PC-9 (cell line): ENCODE results near the gene INSYN1. TPM values are rescaled to one million over a fixed set of nuclear protein-coding genes. Genes with fewer than 3 reads are reported as not detected.

ENCODE experiments used
- BruUV-seq: library from RNA; stranded (reverse); fragments of 400-500 nt; replicated peaks from 2 replicates; lab custom pipeline; 2021; lab: Mats Ljungman, UMichigan
- CTCF ChIA-PET: fragments of 300-600 bp; sonication (Branson Sonifier 250); formaldehyde crosslinking; loops from one replicate; lab custom pipeline; 2022; ENCODE audit warnings: antibody characterized with exemption; lab: Charles Lee
- POLR2A ChIA-PET: fragments of 300-600 bp; sonication (Branson Sonifier 250); formaldehyde crosslinking; loops from one replicate; lab custom pipeline; 2022; ENCODE audit warnings: antibody characterized with exemption; ENCODE audit not compliant: unreplicated experiment; lab: Charles Lee
- DNase-seq, 2 experiments: peaks; one replicate each; pipeline versions ENCODE4 v3.0.0 to v3.0.0-alpha.2; 2015 to 2022; ENCODE audit warnings: mixed read lengths in 1 of 2
- H2AFZ ChIP-seq: fragments of 200-600 bp; sonication (generic); 2 replicates; pipeline ENCODE4 v1.8.1; 2017; ENCODE audit warnings: antibody characterized with exemption
- H3F3A ChIP-seq: fragments of 200-600 bp; sonication (generic); 2 replicates; pipeline ENCODE4 v1.8.1; 2017; ENCODE audit warnings: antibody characterized with exemption, mild to moderate bottlenecking, low read depth; ENCODE audit not compliant: insufficient read depth
- H3K27ac ChIP-seq: fragments of 200-600 bp; sonication (generic); 2 replicates; pipeline ENCODE4 v1.6.1; 2016; ENCODE audit warnings: mixed run types
- H3K27me3 ChIP-seq: fragments of 200-600 bp; sonication (generic); 2 replicates; pipeline ENCODE4 v1.6.1; 2016; ENCODE audit warnings: low read depth, mixed run types; ENCODE audit not compliant: insufficient read depth
- H3K36me3 ChIP-seq: fragments of 200-600 bp; sonication (generic); 2 replicates; pipeline ENCODE4 v1.6.1; 2016; ENCODE audit warnings: low read depth, mixed run types
- H3K4me1 ChIP-seq: fragments of 200-600 bp; sonication (generic); replicated peaks from 2 replicates; pipeline ENCODE4 v1.6.1; 2016; ENCODE audit warnings: mixed run types; ENCODE audit not compliant: insufficient read depth
- H3K4me2 ChIP-seq: fragments of 200-600 bp; sonication (generic); 2 replicates; pipeline ENCODE4 v1.6.1; 2017; ENCODE audit warnings: mixed run types
- H3K4me3 ChIP-seq: fragments of 200-600 bp; sonication (generic); 2 replicates; pipeline ENCODE4 v1.6.1; 2016; ENCODE audit warnings: mixed run types
- H3K79me2 ChIP-seq: fragments of 200-600 bp; sonication (generic); 2 replicates; pipeline ENCODE4 v1.6.1; 2017; ENCODE audit warnings: low read depth, mixed run types
- H3K9me2 ChIP-seq: fragments of 200-600 bp; sonication (generic); 2 replicates; pipeline ENCODE4 v1.8.1; 2017; ENCODE audit warnings: mild to moderate bottlenecking; ENCODE audit not compliant: insufficient read depth
- H3K9me3 ChIP-seq: fragments of 200-600 bp; sonication (generic); 2 replicates; pipeline ENCODE4 v1.8.1; 2016; ENCODE audit warnings: low read depth; ENCODE audit not compliant: insufficient read depth
- H4K20me1 ChIP-seq: fragments of 200-600 bp; sonication (generic); 2 replicates; pipeline ENCODE4 v1.8.1; 2017; ENCODE audit not compliant: insufficient read depth
- CTCF ChIP-seq: fragments of 200-600 bp; sonication (generic); conservative IDR thresholded peaks from 2 replicates; pipeline ENCODE4 v1.6.1; 2017; ENCODE audit warnings: mixed run types, antibody characterized with exemption, mild to moderate bottlenecking, moderate library complexity
- EZH2 ChIP-seq: fragments of 200-600 bp; sonication (generic); IDR thresholded peaks from 2 replicates; pipeline ENCODE4 v1.8.0; 2017; ENCODE audit warnings: antibody characterized with exemption, low read depth
- intact Hi-C: fragments of 100-400 bp; cut with micrococcal nuclease; formaldehyde crosslinking; loops from one replicate; pipeline ENCODE4 v1.10.0; 2022; ENCODE audit not compliant: unreplicated experiment
- total RNA-seq: library from RNA; stranded (reverse); gene quantifications from 2 replicates; pipeline ENCODE4 v1.2.3, GENCODE V29; 2021

INSYN1 gene
- total RNA-seq, 1 experiment from 2014 or later: not detected

GRCh38 chr15:73770050-73770449 lies 16.9 kb upstream of the INSYN1 start:
- Histone ChIP-seq H3K4me2 (no peak overlapping the region), H3F3A (no peaks in the 10 kb centered on the region), H4K20me1 (no peaks in the 10 kb centered on the region), H2AFZ (no peak overlapping the region), H3K4me1 (no peaks in the 10 kb centered on the region), H3K9me2 (no peaks in the 10 kb centered on the region), H3K36me3 (no peaks in the 10 kb centered on the region), H3K9me3 (no peaks in the 10 kb centered on the region), H3K79me2 (no peaks in the 10 kb centered on the region), H3K4me3 (no peak overlapping the region), H3K27me3 (peaks cover 75% of the 10 kb centered on the region), H3K27ac (no peak overlapping the region)
- POLR2A ChIA-PET: no interaction called here
- intact Hi-C loops: no loop called here
- DNase-seq: no peak
- TF ChIP-seq CTCF (no peak), EZH2 (no peak)
- no TSS peak for BruUV-seq
- CTCF ChIA-PET: no interaction called here

GRCh38 chr15:73767806-73768501 lies 14.8 kb upstream of the INSYN1 start:
- ChIA-PET CTCF (interaction anchor here (0.6 kb wide), 1 partner anchor 160 kb away, joined by 3 read pairs; no protein-coding TSS in a partner anchor), POLR2A (no interaction called here)
- no TSS peak for BruUV-seq
- Histone ChIP-seq H3K79me2 (no peaks in the 10 kb centered on the region), H3K9me2 (no peaks in the 10 kb centered on the region), H3F3A (no peaks in the 10 kb centered on the region), H2AFZ (no peak overlapping the region), H3K4me2 (no peak overlapping the region), H3K4me3 (no peak overlapping the region), H3K4me1 (no peaks in the 10 kb centered on the region), H3K27ac (no peak overlapping the region), H3K9me3 (no peaks in the 10 kb centered on the region), H4K20me1 (no peaks in the 10 kb centered on the region), H3K36me3 (no peaks in the 10 kb centered on the region), H3K27me3 (peaks cover 78% of the 10 kb centered on the region)
- intact Hi-C loops: no loop called here
- TF ChIP-seq EZH2: no peak
- no peak for TF ChIP-seq CTCF
- no peak for DNase-seq

GRCh38 chr15:73766598-73766997 lies 13.4 kb upstream of the INSYN1 start:
- no peaks in the 10 kb centered on the region for H3K4me1 ChIP-seq
- TF ChIP-seq EZH2: no peak
- TF ChIP-seq CTCF: no peak
- H3K36me3 ChIP-seq: no peaks in the 10 kb centered on the region
- H3K4me3 ChIP-seq: no peak overlapping the region
- CTCF ChIA-PET: no interaction called here
- no peak overlapping the region for H3K4me2 ChIP-seq
- H3F3A ChIP-seq: no peaks in the 10 kb centered on the region
- no peaks in the 10 kb centered on the region for H3K79me2 ChIP-seq
- H3K9me3 ChIP-seq: no peaks in the 10 kb centered on the region
- intact Hi-C loops: no loop called here
- no peak overlapping the region for H3K27ac ChIP-seq
- no TSS peak for BruUV-seq
- H2AFZ ChIP-seq: no peak overlapping the region
- POLR2A ChIA-PET: no interaction called here
- no peaks in the 10 kb centered on the region for H4K20me1 ChIP-seq
- DNase-seq: no peak
- H3K9me2 ChIP-seq: no peaks in the 10 kb centered on the region
- peaks cover 77% of the 10 kb centered on the region for H3K27me3 ChIP-seq
